Measurements from ENCODE around the gene MPZL1.
"Not testable (repeated sequence)": the region's sequence is repeated elsewhere in the genome, so short reads cannot be mapped to it uniquely, and the experiment has no call there.

DNA sequence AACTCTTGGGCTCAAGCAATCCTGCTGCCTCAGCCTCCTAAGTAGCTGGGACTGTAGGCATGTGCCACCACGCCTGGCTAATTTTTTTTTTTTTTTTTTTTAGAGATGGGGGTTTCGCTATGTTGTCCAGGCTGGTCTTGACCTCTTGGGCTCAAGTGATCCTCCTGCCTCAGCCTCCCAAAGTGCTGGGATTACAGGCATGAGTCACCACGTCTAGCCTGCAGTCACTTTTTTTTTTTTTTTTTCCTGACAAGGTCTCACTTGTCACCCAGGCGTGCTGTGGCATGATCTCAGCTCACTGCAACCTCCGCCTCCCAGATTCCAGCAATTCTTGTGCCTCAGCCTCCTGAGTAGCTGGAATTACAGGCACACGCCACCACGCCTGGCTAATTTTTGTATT is 19.3 kb downstream of the MPZL1 start:
- TF ChIP-seq, protein P1, sequence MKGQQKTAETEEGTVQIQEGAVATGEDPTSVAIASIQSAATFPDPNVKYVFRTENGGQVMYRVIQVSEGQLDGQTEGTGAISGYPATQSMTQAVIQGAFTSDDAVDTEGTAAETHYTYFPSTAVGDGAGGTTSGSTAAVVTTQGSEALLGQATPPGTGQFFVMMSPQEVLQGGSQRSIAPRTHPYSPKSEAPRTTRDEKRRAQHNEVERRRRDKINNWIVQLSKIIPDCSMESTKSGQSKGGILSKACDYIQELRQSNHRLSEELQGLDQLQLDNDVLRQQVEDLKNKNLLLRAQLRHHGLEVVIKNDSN (IDR thresholded peaks at IDR 0.05), result not testable (repeated sequence)
- TF ChIP-seq, protein P2, sequence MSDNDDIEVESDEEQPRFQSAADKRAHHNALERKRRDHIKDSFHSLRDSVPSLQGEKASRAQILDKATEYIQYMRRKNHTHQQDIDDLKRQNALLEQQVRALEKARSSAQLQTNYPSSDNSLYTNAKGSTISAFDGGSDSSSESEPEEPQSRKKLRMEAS (IDR thresholded peaks at IDR 0.05), result not testable (repeated sequence)
